A673 (cell line): ENCODE results near the gene PRB2.

Source experiments
- EZH2 ChIP-seq: fragments of 200-600 bp; sonication (generic); IDR thresholded peaks from 2 replicates; pipeline ENCODE4 v1.6.1; 2017; ENCODE audit warnings: borderline replicate concordance, low read depth, mild to moderate bottlenecking, mixed read lengths, antibody characterized with exemption, low read length; ENCODE audit not compliant: poor library complexity, severe bottlenecking
- TF ChIP-seq, protein P1 (sequence below): fragments of 300-800, 200-600 bp; sonication (generic); conservative IDR thresholded peaks from 2 replicates; pipeline ENCODE4 v1.5.1; 2017; ENCODE audit warnings: low read depth, mild to moderate bottlenecking, antibody characterized with exemption, low read length, moderate library complexity, mixed read lengths

DNA sequence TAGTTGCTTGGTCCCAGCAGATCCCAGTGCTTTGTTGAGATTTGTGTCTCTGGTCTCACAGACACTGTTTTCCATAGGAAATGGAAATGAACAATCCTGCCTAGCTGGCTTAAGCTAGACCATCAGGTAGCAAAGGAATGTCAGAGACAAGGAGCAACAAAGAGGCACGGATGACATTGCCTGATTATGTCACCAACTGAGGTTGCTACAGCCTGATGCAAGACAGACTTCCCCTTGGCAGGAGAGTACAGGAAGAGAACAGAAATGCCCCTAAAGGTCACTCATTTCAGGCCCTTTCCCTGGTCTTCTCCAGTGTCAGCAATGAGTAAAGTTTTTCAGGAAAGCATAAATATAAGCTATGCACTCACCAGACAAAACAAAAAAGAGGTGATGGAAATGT lies 2.0 kb upstream of the PRB2 start:
- TF ChIP-seq EZH2: no peak
- TF ChIP-seq, protein P1, sequence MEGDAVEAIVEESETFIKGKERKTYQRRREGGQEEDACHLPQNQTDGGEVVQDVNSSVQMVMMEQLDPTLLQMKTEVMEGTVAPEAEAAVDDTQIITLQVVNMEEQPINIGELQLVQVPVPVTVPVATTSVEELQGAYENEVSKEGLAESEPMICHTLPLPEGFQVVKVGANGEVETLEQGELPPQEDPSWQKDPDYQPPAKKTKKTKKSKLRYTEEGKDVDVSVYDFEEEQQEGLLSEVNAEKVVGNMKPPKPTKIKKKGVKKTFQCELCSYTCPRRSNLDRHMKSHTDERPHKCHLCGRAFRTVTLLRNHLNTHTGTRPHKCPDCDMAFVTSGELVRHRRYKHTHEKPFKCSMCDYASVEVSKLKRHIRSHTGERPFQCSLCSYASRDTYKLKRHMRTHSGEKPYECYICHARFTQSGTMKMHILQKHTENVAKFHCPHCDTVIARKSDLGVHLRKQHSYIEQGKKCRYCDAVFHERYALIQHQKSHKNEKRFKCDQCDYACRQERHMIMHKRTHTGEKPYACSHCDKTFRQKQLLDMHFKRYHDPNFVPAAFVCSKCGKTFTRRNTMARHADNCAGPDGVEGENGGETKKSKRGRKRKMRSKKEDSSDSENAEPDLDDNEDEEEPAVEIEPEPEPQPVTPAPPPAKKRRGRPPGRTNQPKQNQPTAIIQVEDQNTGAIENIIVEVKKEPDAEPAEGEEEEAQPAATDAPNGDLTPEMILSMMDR: no peak
